SK-N-SH (cell line): Measurements from ENCODE around the gene RNF39. TPM values are rescaled to one million over a fixed set of nuclear protein-coding genes. Genes with fewer than 3 reads are reported as not detected.
"Not testable (repeated sequence)": the region's sequence is repeated elsewhere in the genome, so short reads cannot be mapped to it uniquely, and the experiment has no call there.

ENCODE experiments used
- CTCF ChIA-PET: fragments of 300-600, 350-600 bp; formaldehyde crosslinking; extraction: SDS; loops from one replicate; lab custom pipeline; 2021; lab: Yijun Ruan, JAX
- POLR2A ChIA-PET: fragments of 350-600 bp; sonication (Branson Sonifier 250); formaldehyde crosslinking; extraction: SDS; loops from one replicate; lab custom pipeline; 2020; ENCODE audit warnings: antibody characterized with exemption, inconsistent platforms; lab: Yijun Ruan, JAX
- DNase-seq: peaks from one replicate; pipeline ENCODE4 v3.0.0; 2012
- H2AFZ ChIP-seq: fragments of 200-600 bp; sonication (generic); 2 replicates; pipeline ENCODE4 v1.8.1; 2016; ENCODE audit warnings: antibody characterized with exemption, mild to moderate bottlenecking, low read depth
- H3F3A ChIP-seq: fragments of 200-600 bp; sonication (generic); replicated peaks from 2 replicates; pipeline ENCODE3; 2016; ENCODE audit warnings: antibody characterized with exemption, mild to moderate bottlenecking; ENCODE audit not compliant: insufficient read depth
- H3K27ac ChIP-seq, 2 experiments: fragments of 200-500 bp in 1 of 2; fragments of 200-600 bp in 1 of 2; sonication (Bioruptor generic) in 1 of 2; sonication (generic), shearing (Covaris generic) in 1 of 2; 2 replicates each; pipeline versions ENCODE4 v1.5.1 to v1.6.1; 2014 to 2016; ENCODE audit warnings: low read depth in 2 of 2, inconsistent platforms in 1 of 2, low read length in 1 of 2, mild to moderate bottlenecking in 1 of 2, mixed read lengths in 1 of 2
- H3K27me3 ChIP-seq: fragments of 200-600 bp; sonication (generic), shearing (Covaris generic); 2 replicates; pipeline ENCODE4 v1.6.1; 2016; ENCODE audit warnings: mixed run types; ENCODE audit not compliant: insufficient read depth
- H3K36me3 ChIP-seq, 2 experiments: fragments of 200-500 bp in 1 of 2; fragments of 200-600 bp in 1 of 2; sonication (Bioruptor generic) in 1 of 2; sonication (generic) in 1 of 2; replicated peaks in 1 of 2; 2 replicates each; pipeline versions ENCODE3 to v1.5.1; 2014 to 2016; ENCODE audit warnings: low read length in 1 of 2, mild to moderate bottlenecking in 1 of 2; ENCODE audit not compliant: insufficient read depth in 2 of 2, control insufficient read depth in 1 of 2
- H3K4me1 ChIP-seq, 2 experiments: fragments of 200-500 bp in 1 of 2; fragments of 200-600 bp in 1 of 2; sonication (Bioruptor generic) in 1 of 2; sonication (generic), shearing (Covaris generic) in 1 of 2; 2 replicates each; pipeline versions ENCODE4 v1.5.1 to v1.6.1; 2014 to 2016; ENCODE audit warnings: low read depth in 1 of 2, low read length in 1 of 2, mixed run types in 1 of 2; ENCODE audit not compliant: insufficient read depth in 2 of 2, control insufficient read depth in 1 of 2
- H3K4me2 ChIP-seq: fragments of 200-600 bp; sonication (generic), shearing (Covaris generic); 2 replicates; pipeline ENCODE4 v1.6.1; 2017; ENCODE audit warnings: mixed run types
- H3K4me3 ChIP-seq, 2 experiments: fragments of 200-500 bp in 1 of 2; fragments of 200-600 bp in 1 of 2; sonication (Bioruptor generic) in 1 of 2; sonication (generic), shearing (Covaris generic) in 1 of 2; 2 replicates each; pipeline versions ENCODE4 v1.5.1 to v1.8.1; 2014 to 2016; ENCODE audit warnings: low read depth in 2 of 2, inconsistent platforms in 1 of 2, low read length in 1 of 2, mild to moderate bottlenecking in 1 of 2, mixed read lengths in 1 of 2, moderate library complexity in 1 of 2
- H3K79me2 ChIP-seq: fragments of 200-600 bp; sonication (generic); 2 replicates; pipeline ENCODE4 v1.8.1; 2017; ENCODE audit warnings: mild to moderate bottlenecking; ENCODE audit not compliant: insufficient read depth
- H3K9ac ChIP-seq: fragments of 200-600 bp; sonication (generic); 2 replicates; pipeline ENCODE4 v1.6.1; 2017; ENCODE audit warnings: mixed run types
- H3K9me2 ChIP-seq: fragments of 200-600 bp; sonication (generic); 2 replicates; pipeline ENCODE4 v1.6.1; 2017; ENCODE audit warnings: mixed run types
- H3K9me3 ChIP-seq: fragments of 200-600 bp; sonication (generic); 2 replicates; pipeline ENCODE4 v1.6.1; 2017; ENCODE audit warnings: mixed run types, mild to moderate bottlenecking, moderate library complexity
- H4K20me1 ChIP-seq: fragments of 200-600 bp; sonication (generic); 2 replicates; pipeline ENCODE4 v1.6.1; 2017; ENCODE audit warnings: mild to moderate bottlenecking, mixed run types; ENCODE audit not compliant: insufficient read depth
- ELF1 ChIP-seq: IDR thresholded peaks from 2 replicates; pipeline ENCODE4 v1.4.0; 2012
- FOXJ3 ChIP-seq: sonication (generic); formaldehyde crosslinking; IDR thresholded peaks from 2 replicates; pipeline ENCODE4 v1.5.1; 2020; ENCODE audit warnings: mild to moderate bottlenecking, missing genetic modification reagents
- GATA2 ChIP-seq: sonication (generic); formaldehyde crosslinking; IDR thresholded peaks from 2 replicates; pipeline ENCODE4 v1.5.0; 2020; ENCODE audit warnings: mild to moderate bottlenecking, missing genetic modification reagents
- JUND ChIP-seq: IDR thresholded peaks from 2 replicates; pipeline ENCODE4 v1.4.0; 2012
- NFIC ChIP-seq: IDR thresholded peaks from 2 replicates; pipeline ENCODE4 v1.4.0; 2012; ENCODE audit warnings: borderline replicate concordance
- RAD21 ChIP-seq: IDR thresholded peaks from 2 replicates; pipeline ENCODE4 v1.6.1; 2012; ENCODE audit warnings: mild to moderate bottlenecking, low read length
- TCF12 ChIP-seq: IDR thresholded peaks from 2 replicates; pipeline ENCODE4 v1.4.0; 2012
- TEAD4 ChIP-seq: IDR thresholded peaks from 2 replicates; pipeline ENCODE4 v1.4.0; 2012; ENCODE audit warnings: mild to moderate bottlenecking, borderline replicate concordance; ENCODE audit not compliant: insufficient read depth
- WGBS: methylation state at CpG from one replicate; pipeline ENCODE4 v1.1.6; 2017; ENCODE audit warnings: low lambda C conversion rate; 5-methylcytosine and 5-hydroxymethylcytosine counted together
- polyA plus RNA-seq, 3 experiments: library from polyadenylated mRNA; depleted of rRNA; stranded (reverse); fragments of >200 nt; gene quantifications; 2 replicates each; pipeline ENCODE4 v1.2.3, GENCODE V29; 2012
- TF ChIP-seq, protein P1 (sequence below): IDR thresholded peaks from 2 replicates; pipeline ENCODE4 v1.4.0; 2012; ENCODE audit warnings: low read depth, borderline replicate concordance
- TF ChIP-seq, protein P2 (sequence below): IDR thresholded peaks from 2 replicates; pipeline ENCODE4; 2012
- TF ChIP-seq, protein P3 (sequence below): fragments of 200-600 bp; sonication (generic); IDR thresholded peaks from 2 replicates; pipeline ENCODE4 v1.6.1; 2017; ENCODE audit warnings: antibody characterized with exemption, mild to moderate bottlenecking, moderate library complexity

The RNF39 gene
- polyA plus RNA-seq, 1 of the 3 experiments (the other 2 are of a cell fraction), result not detected

DNA sequence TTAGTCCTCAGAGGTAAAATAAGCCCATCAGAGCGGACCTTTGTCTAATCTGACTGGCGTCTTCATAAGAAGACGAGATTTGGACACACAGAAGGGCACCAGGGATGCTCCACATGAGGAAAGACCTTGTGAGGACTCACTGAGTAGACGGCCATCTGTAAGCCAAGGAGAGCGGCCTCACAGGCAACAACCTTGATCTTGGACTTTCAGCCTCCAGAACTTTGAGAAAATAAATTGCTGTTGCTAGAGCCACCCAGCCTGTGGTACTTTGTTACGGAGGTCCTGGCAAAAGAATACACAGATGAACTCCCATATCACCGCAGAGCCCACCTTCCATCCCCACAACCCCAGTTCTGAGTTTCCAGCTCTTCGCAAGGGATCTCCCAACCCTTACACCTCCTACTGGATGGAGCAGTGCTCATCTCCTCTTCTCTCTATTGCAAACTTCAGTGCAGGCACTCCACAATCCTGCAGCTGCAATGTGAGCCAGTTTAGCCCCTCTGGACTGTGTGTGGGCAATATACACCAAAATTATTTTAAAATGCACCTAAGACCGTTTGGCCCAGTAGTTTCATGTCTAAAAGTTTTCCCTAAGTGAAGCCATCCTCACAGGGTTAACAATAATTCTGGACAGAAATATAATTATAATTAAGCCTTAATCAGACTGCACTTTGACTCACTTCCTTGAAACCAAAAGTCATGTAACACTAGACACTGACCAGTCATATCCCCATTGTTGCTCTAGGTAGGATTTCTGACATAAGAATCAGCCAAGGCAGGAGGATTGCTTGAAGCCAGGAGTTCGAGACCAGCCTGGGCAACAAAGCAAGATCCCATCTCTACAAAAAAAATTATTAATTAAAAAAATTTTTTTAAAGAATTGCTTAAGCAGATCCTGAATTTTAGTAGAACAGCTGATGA, 46.1 kb upstream of the RNF39 start:
- no peak overlapping the region for H3K4me2 ChIP-seq
- CTCF ChIA-PET, result interaction anchor here (1.6 to 8.0 kb wide), 2 partner anchors 10 to 18 kb away, joined by 7 to 65 read pairs; no protein-coding TSS in a partner anchor
- no peaks in the 10 kb centered on the region for H3K9me2 ChIP-seq
- no peaks in the 10 kb centered on the region for H3K9me3 ChIP-seq
- peaks cover 39% of the 10 kb centered on the region for H3K27me3 ChIP-seq
- no peak for TF ChIP-seq NFIC
- no peak for TF ChIP-seq ELF1
- H3K4me3 ChIP-seq, result no peak overlapping the region
- H3K36me3 ChIP-seq, result no peaks in the 10 kb centered on the region
- H3K27ac ChIP-seq, result no peak overlapping the region
- no peaks in the 10 kb centered on the region for H4K20me1 ChIP-seq
- POLR2A ChIA-PET, result no interaction called here
- H3K4me1 ChIP-seq, result no peaks in the 10 kb centered on the region
- DNase-seq, result no peak
- H3F3A ChIP-seq, result no peaks in the 10 kb centered on the region
- no peaks in the 10 kb centered on the region for H3K79me2 ChIP-seq
- 25% methylated on average over 10 of the region's 10 CpGs for WGBS
- H3K9ac ChIP-seq, result no peak overlapping the region
- no peak overlapping the region for H2AFZ ChIP-seq

DNA sequence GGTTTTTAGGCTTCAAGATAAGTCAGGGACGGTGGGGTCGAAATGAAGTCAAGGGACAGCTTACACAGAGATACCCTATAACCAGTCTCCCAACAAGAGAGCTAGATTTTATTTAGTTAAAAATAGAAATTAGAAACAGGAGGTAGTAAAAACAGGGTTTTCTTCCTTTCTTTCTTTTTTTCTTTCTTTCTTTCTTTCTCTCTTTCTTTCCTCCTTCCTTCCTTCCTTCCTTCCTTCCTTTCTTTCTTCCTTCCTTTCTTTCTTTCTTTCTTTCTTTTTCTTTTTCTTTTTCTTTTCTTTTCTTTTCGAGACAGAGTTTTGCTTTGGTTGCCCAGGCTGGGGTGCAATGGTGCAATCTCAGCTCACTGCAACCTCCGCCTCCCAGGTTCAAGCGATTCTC, 43.1 kb upstream of the RNF39 start:
- H3K4me2 ChIP-seq, H3F3A ChIP-seq, H3K4me3 ChIP-seq, H3K36me3 ChIP-seq, DNase-seq, H2AFZ ChIP-seq, H3K9me2 ChIP-seq, H3K9ac ChIP-seq, H3K4me1 ChIP-seq, POLR2A ChIA-PET, H3K79me2 ChIP-seq, H3K27ac ChIP-seq, H3K9me3 ChIP-seq, H4K20me1 ChIP-seq: not testable (repeated sequence)
- WGBS, result 47% methylated on average over 5 of the region's 5 CpGs
- CTCF ChIA-PET, result interaction anchor here (1.0 to 8.0 kb wide), 3 partner anchors 13 to 248 kb away, joined by 3 to 65 read pairs (median 4); no protein-coding TSS in a partner anchor
- peaks cover 22% of the 10 kb centered on the region; the same call in 1 of the 2 replicates for H3K27me3 ChIP-seq

DNA sequence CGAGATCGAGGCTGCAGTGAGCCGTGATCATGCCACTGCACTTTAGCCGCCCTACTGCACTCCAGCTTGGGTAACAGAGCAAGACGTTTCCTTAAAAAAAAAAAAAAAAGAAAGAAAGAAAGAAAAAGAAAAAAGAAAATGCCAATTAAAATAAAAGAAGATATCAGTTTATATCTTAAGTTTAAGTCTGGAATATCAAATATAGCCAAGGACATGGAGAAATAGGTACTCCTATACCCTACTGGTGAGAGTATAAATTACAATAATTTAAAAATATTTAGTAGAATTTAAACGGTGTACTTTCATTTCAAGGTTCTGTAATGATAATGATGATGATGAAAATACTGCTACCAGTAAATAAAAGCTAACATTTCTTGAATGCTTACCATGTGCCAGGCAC, 41.2 kb upstream of the RNF39 start:
- peaks cover 4% of the 10 kb centered on the region for H3F3A ChIP-seq
- no peak overlapping the region for H3K4me2 ChIP-seq
- ChIA-PET CTCF (interaction anchor here (1.0 to 3.6 kb wide), 5 partner anchors 10 to 37 kb away, joined by 3 to 31 read pairs (median 5); no protein-coding TSS in a partner anchor), POLR2A (no interaction called here)
- no peak overlapping the region for H3K27ac ChIP-seq
- no peak overlapping the region for H3K4me3 ChIP-seq
- WGBS, result 55% methylated on average over 6 of the region's 6 CpGs
- peaks cover 27% of the 10 kb centered on the region for H3K27me3 ChIP-seq
- H3K9me3 ChIP-seq, result no peaks in the 10 kb centered on the region
- no peaks in the 10 kb centered on the region for H3K36me3 ChIP-seq
- H3K9me2 ChIP-seq, result no peaks in the 10 kb centered on the region
- no peak for DNase-seq
- no peaks in the 10 kb centered on the region for H3K4me1 ChIP-seq
- H2AFZ ChIP-seq, result 0 out of 2 replicates have a peak overlapping the region, but pooled peaks have one; percentile 29
- H4K20me1 ChIP-seq, result no peaks in the 10 kb centered on the region
- H3K79me2 ChIP-seq, result no peaks in the 10 kb centered on the region
- no peak for TF ChIP-seq RAD21
- no peak for TF ChIP-seq JUND
- TF ChIP-seq, protein P1, sequence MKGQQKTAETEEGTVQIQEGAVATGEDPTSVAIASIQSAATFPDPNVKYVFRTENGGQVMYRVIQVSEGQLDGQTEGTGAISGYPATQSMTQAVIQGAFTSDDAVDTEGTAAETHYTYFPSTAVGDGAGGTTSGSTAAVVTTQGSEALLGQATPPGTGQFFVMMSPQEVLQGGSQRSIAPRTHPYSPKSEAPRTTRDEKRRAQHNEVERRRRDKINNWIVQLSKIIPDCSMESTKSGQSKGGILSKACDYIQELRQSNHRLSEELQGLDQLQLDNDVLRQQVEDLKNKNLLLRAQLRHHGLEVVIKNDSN, result no peak
- TF ChIP-seq, protein P2, sequence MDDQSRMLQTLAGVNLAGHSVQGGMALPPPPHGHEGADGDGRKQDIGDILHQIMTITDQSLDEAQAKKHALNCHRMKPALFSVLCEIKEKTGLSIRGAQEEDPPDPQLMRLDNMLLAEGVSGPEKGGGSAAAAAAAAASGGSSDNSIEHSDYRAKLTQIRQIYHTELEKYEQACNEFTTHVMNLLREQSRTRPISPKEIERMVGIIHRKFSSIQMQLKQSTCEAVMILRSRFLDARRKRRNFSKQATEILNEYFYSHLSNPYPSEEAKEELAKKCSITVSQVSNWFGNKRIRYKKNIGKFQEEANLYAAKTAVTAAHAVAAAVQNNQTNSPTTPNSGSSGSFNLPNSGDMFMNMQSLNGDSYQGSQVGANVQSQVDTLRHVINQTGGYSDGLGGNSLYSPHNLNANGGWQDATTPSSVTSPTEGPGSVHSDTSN, result no peak
- TF ChIP-seq, protein P3, sequence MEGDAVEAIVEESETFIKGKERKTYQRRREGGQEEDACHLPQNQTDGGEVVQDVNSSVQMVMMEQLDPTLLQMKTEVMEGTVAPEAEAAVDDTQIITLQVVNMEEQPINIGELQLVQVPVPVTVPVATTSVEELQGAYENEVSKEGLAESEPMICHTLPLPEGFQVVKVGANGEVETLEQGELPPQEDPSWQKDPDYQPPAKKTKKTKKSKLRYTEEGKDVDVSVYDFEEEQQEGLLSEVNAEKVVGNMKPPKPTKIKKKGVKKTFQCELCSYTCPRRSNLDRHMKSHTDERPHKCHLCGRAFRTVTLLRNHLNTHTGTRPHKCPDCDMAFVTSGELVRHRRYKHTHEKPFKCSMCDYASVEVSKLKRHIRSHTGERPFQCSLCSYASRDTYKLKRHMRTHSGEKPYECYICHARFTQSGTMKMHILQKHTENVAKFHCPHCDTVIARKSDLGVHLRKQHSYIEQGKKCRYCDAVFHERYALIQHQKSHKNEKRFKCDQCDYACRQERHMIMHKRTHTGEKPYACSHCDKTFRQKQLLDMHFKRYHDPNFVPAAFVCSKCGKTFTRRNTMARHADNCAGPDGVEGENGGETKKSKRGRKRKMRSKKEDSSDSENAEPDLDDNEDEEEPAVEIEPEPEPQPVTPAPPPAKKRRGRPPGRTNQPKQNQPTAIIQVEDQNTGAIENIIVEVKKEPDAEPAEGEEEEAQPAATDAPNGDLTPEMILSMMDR, result peak; percentile 35; the same call in 1 of the 2 replicates
- no peak for TF ChIP-seq FOXJ3
- no peak for TF ChIP-seq TEAD4
- TF ChIP-seq TCF12, result no peak
- TF ChIP-seq GATA2, result no peak
- H3K9ac ChIP-seq, result no peak overlapping the region
